Measurements from ENCODE around the gene NRG3.
"Not testable (repeated sequence)": the region's sequence is repeated elsewhere in the genome, so short reads cannot be mapped to it uniquely, and the experiment has no call there.

Gene NRG3

DNA sequence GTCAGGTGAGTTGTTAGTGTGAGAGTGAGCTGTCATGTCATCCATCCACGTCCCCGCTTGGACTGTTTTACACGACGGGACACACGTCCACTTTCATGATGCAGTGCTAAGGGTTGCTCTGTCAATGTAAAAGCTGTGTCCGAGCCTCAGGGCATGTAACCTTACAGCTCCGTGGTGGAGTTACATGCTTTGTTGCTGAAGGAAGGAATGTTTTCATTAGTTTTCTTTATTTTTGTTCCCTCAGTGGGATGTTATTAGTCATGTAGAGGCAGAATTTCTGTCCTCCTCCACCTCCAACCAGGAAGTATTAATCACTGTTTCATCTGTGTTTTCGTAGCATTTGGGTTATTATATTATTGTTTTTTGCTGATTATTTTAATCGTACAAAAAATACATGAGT lies 88.6 kb downstream of the NRG3 start:
- no peak for DNase-seq

DNA sequence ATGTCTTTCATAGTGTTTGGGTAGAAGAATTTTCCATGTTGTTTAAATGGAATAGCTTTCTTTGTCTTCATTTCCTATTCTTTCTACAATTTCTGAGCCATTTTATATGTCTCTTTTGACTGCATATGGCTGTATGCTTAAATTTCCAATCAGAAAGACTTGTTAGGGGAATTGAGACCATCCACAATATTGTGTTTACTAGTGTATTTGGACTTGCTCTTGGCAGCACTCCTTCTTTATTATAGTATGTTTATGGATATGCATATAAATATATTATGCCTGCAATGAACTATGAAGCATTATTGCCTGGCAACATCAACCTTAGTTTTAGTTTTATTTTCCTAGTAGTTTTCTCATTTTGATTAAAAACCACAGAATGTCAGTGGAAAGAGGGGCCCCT lies 92.7 kb downstream of the NRG3 start:
- DNase-seq, result no peak

DNA sequence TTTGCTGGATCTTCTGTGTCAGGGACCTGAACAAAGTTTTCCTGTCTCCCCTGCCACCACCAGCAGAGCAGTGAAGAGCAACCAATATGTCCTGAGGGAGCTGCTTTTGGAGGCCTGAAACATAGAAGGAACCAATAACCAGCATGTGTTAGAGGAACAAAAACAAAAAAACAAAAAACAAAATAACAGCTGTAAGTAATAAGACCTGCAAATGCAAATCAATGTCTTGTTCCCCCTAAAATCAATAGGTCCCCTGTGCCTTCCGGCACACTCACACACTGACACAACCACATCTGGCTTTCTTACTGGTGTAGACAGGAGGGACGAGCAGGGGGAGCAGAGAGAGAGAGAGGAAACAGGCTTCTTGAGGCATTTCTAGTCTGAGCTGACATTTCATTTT lies 94.1 kb downstream of the NRG3 start:
- no peak for DNase-seq

DNA sequence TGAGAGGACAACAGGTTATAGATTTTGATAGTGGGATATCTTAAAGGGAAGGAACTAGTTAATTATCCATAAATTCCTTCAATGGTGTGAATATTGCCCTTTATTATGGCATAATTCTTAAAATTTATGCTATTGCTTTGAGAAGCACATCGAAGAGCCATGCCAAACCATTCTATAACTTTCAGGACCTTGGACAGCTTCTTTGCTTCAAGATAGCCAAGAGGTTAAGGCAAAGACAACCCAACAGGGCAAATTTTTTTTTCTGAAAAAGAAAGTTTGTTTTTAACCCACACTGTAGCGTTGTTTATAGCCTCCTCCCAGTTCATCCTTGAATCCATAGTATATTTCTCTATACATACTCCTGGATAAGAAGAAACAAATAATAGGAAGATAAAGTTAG lies 103.2 kb downstream of the NRG3 start:
- no peak for DNase-seq

DNA sequence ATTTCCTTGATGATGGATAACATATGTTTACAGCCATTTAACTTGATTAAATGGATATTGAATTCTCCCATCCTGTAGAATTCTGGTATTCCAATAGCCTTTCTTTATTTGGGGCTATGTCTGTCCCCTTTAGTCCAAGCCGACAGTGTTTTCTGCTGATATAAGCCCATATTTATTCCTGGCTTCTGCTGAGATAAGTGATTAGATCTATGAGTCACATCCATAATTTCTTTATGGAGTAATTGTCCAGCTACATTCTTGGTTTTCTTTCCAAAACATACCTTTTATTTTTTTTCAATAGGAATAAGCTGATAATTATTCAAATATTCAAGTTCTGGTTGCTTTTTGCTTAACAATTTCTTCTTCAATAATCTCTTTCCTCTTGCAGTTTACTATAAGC lies 106.7 kb downstream of the NRG3 start:
- no peak for DNase-seq

DNA sequence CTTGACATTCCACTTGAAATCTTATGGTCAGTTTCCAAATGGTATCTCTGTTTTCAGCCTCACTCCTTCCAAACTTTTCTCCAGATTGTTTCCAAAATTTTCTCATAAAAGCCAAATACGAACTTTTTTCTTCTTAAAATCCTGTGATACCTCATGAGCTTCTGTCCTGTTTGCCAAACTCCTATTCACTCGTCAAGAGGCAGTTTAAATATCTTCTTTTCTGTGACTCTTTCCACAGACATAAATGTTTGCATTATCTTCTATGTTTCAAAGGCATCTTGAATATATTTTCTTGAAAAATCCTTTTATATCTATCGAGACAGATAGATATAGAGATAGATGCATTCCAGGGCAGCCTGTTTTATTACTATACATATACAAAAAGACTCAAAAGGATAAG lies 109.4 kb downstream of the NRG3 start:
- no peak for DNase-seq

DNA sequence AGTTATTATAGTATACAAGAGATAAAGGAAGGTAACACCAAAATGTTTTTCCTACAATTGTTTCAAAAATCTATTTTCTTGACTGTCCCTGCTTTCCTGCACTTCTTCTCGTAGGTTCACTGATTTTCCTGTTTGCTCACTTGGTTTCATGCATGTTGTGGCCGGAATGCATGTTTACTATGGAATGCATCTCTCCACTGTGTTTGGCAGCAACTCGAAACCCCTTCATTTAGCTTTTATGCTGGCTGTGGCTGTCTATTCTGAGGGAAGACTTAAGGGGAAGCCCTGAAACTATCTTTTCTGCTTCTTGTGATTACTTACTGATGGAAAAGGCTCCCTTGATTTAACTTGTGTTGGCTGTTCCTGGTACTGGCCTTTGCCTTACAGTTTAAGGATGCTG lies 120.3 kb downstream of the NRG3 start:
- no peak for DNase-seq

DNA sequence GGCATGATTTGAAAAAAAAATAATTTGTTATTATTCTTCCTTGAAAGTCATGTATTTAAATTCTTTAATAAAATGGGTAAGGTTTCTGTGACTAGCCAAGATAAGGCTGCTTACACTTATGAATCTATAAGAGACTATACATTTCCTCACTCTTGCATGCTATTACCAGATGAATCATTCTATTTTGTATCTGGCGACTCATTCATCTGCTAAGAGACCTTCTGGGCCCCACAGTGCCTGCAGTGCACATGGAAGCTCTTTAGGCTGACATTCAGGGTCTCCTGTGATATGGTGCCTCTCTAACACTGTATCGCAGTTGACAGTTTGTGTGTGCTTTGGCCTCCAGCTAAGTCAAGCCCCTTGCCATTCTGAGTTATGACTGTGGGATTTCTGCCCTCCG lies 121.9 kb downstream of the NRG3 start:
- DNase-seq, result no peak

DNA sequence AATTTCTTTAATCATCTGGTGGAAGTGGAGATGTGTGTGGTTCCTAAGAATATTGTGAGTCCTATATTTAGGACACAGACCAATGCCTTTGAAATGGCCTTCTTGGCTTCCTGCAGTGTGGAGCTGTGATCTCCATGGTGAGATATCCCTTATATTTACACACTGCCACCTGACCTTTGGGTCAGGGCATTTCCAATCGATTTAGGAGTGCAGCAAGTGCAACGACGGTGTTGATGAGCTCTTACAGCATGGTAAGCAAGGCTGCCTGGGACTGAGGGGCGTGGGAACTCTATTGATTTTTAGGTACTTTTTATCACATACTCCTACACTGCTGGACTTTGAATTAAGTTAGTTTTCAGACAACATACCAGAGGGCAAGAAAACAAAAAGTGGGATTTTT lies 146.0 kb downstream of the NRG3 start:
- no peak for DNase-seq

DNA sequence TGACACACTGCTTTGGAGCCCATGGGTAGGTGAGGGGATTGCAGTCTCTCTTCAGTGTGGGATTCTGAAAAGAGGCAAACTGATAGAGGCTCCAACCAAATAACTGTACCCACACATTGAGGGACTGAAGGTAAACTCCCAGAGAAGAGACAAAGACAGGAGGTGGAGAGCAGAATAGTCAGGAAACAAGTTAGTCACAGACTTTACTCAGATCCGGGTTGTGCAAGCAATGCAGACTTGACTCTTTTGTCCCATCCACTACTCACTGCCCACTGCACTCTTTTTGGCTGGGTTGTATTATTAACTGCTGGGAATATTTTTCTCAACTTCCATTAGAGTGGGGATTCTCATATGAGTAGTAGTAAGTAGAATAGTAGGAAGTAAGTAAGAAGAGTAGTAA lies 152.7 kb downstream of the NRG3 start:
- DNase-seq, result no peak

DNA sequence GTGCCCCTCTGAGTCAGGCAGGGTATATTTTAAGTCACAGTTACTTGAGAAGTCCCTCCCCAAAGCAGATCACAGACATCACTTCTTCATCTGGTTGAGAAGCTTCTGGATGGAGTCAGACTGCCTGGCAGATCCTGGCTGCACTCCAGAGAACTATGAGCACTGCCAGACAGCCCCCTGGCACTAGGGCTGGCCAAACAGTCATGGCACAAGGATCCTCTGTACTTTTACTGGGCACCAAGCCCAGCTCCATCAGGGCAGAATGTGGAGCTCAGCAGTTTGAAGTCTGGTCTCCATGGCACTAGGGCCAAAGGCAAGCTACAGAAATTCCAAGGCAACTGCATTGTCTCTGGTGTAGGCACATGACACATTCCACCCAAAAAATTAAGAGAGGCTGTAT lies 162.1 kb downstream of the NRG3 start:
- DNase-seq, result no peak

DNA sequence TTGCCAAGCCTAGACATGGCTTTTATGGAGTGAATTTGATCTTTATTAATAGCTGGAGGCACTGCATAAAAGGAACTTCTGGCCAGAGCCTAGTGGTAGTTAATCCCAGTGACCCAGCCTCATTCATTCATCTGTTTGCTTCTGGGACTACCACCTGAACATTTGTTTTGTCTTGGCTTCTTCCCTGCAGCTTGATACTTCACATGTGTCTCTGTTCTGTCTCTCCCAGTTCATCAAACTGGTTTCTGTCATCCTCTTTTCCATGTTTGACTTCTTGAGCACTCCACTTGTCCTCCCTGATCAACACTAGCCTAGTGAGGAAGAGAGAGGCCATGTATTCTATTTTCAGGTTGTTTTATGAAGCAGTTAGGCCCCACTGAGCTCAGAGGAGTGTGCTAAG lies 163.6 kb downstream of the NRG3 start:
- DNase-seq, result no peak

DNA sequence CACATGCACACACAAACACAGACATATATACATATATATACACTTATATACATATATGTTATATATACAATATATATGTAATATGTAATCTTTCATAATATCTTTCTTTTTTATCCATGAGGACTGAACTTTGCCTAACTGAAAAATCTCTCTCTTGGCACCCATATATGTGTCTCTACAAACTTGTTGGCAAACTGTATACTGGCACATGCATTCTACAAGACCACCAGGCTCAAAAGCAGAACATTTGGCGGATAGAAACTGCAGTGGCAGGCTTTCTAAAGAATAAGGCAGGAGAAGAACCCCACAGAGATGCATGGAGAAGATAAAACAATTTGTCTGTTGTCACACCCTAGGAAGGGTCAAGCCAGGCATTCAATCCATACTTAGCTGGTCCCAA lies 165.3 kb downstream of the NRG3 start:
- no peak for DNase-seq

DNA sequence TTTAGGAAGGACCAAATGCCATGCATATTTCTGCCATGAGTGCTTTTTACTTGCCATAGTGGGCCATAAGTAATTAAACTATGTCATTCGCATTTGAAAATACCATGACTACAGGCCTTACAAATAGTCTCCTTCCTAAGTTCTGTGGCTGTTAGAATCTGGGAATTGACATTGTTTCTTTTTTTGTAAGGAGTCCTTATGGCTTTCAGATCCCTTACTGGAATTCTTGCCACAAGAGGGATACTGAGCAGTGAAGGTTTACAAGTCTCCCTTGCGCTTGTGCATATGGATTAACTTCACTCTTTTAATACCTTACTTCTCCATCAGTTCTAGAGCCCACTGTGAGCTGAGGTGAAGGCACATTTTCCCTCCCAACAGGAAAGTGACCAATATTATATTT lies 166.0 kb downstream of the NRG3 start:
- no peak for DNase-seq

DNA sequence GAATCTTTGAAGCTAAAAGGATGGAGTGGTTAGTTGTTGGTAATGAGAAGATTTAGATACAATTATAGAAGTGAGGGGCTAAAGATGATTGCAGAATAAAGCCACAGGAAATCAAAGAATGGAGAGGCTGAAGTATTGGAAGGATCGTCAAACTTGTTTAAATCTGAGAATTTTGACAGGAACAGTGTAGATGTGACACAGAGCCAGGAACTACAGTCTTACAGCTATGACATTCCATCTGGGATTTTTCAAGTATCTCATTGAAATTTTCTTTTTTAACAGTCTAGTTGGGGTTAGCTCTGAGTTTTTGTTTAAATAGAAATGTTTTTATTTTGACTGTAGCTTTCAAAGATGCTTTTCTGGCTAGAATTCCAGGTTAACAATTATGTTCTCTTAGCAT lies 181.4 kb downstream of the NRG3 start:
- DNase-seq, result no peak

DNA sequence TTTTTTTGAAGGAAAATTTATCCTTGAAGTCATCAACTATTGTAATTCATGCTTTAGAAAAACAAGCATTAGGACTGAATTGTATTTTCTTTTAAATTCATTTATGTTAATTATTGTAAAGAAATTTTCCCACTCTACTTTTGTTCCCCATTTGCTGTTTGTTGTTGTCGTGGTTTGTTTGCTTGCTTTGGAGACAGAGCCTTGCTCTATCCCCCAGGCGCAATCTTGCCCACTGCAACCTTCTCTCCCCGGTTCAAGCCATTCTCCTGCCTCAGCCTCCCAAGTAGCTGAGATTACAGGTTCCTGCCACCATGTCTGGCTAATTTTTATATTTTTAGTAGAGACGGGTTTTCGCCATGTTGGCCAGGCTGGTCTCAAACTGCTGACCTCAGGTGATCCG lies 192.2 kb downstream of the NRG3 start:
- not testable (repeated sequence) for DNase-seq

DNA sequence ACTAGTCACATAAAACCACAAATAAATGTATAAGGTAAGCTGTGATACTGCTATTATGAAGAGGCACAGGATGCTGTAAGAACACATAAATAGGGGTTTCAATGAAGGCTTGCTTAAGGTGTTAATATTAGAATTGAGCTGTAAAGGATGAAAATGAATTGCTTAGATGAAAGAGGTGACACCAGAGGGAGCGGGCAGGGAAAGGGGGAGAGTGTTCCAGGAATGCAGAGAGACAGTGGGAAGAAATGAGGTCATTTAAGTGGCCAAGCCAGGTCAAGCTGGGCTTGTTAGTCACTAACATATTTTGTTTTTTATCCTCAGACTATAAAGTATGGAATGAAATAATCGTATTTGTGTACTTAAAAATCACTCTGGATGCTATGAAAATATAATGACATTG lies 193.5 kb downstream of the NRG3 start:
- DNase-seq, result no peak

DNA sequence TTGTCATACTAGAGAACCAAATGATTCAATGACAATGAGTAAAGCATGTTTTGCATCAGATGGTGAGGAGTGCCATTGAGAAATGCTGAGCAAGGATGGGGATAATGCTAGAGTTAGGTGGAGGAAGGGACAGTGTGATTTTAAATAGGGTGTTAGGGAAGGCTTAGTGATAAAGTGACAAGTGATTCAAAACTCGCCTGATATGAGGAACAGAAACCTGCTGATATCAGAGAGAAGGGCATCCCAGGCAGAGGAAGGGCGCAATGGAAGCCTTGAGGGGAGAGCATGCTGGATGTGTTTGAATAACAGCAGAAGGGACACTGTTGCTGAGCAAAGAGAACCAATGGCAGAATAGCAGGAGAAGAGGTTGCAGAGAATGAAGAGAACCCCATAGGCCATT lies 196.2 kb downstream of the NRG3 start:
- no peak for DNase-seq

DNA sequence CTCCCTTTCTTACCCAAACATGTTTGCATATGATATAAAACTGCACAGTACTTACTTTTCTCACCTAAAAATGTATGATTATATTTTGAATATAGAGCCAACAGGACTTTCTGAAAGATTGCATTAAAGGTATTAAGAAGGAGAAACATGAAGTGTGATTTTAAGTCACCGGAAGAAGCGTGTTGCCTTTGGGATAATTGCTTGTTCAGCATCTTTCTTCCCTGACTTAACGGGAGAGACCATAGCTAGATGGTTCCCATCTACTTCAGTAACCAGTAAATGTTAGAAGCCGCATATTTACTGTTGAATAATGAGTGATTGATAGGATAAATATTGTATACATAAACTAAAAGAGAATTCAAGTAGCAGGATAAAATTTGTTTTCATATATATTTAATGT lies 197.1 kb downstream of the NRG3 start:
- no peak for DNase-seq

DNA sequence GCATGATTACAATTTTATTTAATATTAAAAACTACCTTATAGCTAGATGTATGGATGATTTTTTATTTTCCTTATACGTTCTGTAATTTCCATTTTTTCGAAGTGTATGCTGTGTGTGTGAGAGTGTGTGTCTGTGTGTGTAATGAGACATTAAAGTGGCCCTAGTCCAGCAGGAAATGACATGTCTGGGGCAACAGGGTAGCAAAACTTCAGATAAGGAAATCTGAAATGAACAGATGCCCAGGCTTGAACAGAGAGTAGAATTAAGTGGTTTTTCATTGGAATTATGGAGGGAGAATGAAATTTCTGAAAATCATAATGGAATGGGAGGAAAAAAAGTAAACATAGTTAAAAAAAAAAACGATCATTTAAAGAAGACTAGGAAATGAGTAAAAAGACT lies 200.6 kb downstream of the NRG3 start:
- DNase-seq, result no peak

DNA sequence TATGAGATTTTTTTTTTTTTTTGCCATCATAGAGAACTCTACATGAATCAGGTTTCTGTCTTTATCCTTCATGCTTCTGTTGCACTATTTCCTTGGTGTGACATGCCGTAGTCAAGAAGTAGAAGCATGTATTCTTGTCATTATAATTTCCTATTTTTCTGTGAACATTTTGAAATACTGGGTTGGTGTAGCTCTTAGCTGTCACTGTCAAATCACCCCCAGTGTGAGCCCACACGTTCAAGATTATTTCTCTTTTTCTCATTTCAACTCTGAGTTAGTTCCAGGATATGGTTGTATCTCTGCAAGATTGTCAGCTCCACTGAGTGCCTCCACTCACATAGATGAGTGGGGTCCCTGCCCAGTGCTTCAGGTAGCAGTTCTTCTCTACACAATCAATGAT lies 209.5 kb downstream of the NRG3 start:
- DNase-seq, result no peak

DNA sequence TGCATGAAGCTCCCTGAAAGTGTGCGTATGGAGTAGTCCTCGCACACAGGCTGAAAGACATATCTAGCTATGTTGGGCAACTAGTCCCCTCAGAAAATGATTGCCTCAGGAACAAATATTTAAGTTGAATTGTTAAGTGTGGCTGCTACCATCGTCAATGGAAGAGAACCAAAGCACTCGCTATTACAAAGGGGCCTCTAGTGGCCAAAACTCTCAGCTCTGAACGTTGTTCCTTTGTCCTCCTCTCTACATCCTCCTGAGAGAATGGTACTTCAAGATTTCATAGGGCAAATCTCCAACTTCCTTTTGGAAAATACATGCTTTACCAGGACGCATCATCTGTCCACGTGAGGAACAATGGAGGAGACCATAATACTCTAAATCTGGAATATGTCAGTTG lies 209.9 kb downstream of the NRG3 start:
- DNase-seq, result no peak

DNA sequence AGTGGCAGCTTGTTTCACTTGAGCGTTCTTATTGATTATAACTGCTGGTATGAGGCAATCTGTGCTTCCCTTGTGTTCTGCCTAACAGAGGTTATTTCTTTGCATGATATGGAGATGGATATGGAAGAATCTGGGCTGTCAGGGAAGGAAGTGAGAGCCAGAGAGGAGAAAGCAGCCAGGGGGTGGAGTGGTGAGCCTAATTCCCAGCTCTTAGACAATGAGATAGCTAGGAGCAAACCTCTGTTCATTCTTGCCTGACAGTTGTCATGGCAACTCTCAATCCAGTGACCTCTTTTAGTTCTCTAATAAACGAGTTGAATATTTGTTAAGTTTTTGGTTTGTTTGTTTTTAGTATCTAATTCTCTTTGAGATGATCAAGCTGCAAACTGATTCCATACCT lies 214.3 kb downstream of the NRG3 start:
- DNase-seq, result no peak

DNA sequence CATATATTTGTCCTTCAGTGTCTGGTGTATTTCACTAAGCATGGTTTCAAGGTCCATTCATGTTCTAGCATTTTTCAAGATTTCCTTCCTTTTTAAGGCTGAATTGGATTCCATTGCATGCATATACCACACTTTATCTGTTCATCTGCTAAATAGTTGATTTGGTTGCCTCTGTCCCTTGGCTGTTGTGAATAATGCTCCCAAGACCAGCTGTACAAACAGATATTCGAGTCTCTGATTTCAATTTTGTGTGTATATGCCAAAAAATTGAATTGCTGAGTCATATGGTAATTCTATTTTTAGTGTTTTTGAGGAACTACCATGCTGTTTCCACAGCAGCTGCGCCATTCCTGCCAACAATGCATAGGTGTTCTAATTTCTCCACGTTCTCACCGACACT lies 216.4 kb downstream of the NRG3 start:
- DNase-seq, result no peak

DNA sequence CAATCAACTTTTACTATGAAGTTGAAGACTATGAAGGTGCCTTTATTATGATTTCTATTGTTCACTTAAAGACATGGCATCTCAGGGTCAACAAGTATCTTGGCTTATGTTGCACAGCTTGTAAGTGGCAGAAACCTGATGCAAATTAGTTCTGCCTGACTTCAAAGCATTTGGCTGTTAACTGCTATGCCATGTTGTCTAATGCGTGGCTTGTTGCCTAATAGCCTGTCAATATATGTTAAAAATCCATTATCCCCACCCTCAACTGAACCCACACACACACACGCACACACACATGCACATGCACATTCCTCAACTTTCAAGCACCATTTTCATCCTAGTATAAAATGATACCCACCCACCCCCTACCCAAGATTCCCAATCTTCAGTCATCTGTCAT lies 217.1 kb downstream of the NRG3 start:
- DNase-seq, result no peak

DNA sequence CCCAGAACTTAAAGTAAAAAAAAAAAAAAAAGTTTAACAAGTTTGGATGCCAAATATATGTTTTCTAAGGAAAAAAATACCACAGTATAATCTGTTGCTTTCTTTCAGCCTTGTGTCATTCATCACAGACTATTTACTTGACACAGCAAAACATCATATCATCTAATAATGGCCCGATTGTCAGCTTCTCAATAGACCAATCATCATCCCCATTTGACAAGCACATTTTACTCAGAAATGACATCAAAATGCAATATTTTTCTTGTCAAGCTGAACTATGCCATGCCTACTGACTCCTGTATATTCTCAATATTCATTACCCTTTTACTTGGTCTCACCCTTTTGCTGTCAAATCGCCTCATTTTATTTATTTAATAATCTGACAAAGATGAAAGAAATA lies 249.7 kb downstream of the NRG3 start:
- no peak for DNase-seq

DNA sequence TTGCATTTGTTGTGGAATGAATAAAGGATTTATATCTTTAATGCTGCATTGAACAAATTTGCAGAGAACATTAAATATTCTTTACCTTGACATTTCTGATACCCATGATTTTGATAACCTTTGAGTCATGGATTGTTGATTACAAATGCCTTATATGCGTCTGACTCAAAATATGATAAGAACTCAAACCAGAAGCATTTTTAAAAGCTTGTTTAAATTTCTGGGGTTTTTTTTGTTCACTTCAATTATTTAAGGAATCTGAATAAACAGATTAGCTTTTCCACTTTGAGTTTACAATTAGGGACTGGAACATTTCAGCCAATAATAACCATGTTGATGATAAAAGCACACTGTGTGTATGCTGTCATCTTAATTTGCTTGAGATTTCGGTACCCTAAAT lies 253.5 kb downstream of the NRG3 start:
- no peak for DNase-seq
